HG02852 (cell line): ENCODE measurements around the gene AUP1.
A peak's percentile ranks its signal among the peaks of the same experiment; 100 is the strongest.

Experiments
- ATAC-seq: cut with Tn5 transposase; IDR thresholded peaks from one replicate; pipeline ENCODE4 v1.9.1; 2021; ENCODE audit warnings: mild to moderate bottlenecking, moderate library complexity; ENCODE audit not compliant: unreplicated experiment

Gene AUP1

DNA sequence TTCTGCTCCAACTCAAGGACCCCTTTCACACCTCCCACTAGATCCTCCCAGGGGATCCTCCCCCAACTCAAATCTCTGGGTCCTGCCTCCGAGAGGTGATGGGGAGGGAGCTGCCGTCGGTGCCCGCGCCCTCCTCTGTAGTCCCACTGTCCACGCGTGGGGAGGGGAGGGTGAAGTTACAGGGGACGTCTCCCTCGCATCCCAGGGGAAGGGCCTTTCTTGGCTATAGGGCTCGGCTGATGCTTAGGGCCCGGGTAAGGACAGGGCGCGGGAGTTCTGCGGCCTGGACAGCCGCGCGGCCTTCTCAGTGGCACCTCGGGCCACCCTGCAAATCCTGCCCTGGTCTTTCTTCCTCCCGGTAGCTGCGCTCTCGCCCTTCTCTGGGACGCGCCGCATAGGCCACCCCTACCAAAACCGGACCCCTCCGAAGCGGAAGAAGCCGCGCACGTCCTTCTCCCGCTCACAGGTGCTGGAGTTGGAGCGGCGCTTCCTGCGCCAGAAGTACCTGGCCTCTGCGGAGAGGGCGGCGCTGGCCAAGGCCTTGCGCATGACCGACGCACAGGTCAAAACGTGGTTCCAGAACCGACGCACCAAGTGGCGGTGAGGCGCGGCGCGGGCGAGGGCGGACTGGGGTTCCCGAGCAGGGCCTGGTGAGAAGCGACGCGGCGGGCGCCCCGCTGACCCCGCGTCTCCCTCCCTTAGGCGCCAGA is 14.1 kb downstream of the AUP1 start:
- ATAC-seq, result no peak

DNA sequence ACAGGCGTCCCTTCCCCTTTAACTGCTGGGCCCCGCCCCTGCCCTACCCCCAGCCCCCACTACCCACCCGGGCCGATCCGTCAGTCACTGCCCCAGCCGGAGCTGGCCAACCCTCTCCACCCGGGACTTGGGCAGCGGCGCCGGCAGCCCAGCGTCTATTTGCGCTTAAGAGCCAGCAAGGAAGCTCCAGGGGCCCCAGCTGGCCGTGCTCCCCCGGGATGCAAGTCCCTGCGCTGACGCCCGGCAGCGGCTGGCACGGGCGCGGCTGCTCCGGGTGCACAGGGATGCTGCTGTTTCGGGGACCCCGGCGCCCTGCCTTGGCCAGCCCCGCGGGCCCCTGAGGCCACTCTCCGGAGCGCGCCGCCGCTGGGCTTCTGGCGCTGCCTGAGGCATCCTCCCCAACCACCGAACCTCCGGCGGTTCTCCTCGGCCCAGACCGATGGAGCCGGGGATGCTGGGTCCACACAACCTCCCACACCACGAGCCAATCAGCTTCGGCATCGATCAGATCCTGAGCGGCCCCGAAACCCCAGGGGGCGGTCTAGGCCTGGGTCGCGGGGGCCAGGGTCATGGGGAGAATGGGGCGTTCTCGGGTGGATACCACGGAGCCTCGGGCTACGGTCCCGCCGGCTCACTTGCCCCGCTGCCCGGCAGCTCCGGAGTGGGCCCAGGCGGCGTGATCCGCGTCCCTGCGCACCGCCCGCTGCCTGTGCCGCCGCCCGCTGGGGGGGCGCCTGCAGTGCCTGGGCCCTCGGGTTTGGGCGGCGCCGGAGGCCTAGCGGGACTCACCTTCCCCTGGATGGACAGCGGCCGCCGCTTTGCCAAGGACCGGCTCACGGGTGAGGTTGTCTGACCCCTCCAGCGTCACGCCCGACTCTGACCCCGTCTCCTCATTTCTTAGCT is 14.9 kb downstream of the AUP1 start, which contains the start of gene TLX2:
TSS of gene TLX2 (plus strand) at position 83 of the 903 bp plus-strand sequence. CDS start at position 440, 357 bp downstream.
- no peak for ATAC-seq

DNA sequence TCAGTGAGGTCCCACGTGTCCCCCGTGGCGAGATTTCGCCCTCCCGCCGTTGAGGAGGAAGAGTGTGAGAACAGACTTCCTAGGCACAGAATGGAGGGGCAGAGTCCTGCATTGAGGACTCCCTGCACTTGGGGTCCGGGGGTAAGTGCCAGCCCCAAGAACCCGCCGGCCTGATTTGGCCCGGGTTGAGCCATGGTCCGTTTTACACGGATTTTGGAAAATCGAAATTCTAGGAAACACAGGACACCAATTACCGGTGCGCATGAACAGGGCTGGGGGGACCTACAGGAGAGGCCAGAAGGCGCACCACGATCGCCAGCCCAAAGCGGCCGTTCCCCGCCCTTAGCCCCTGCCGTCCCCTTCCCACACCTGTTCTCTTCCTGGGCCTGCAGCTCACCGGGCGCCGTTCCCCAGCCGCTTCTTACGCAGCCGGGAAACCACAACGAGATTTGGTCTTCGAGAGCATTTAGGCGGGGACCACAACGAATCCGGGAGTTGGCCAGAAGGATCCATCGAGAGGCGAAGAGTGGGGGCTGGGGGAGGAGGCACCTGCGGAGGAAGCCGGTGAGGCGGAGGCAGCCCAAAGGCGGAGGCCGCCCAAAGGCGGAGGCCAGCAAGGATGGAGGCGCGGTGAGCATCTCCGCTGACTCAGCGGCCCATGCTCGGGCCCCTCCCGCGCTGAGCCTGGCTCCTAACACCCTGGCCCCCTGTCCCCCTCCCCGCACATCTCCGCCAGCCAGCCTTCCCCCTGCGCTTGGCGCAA is 15.7 kb downstream of the AUP1 start:
- no peak for ATAC-seq

DNA sequence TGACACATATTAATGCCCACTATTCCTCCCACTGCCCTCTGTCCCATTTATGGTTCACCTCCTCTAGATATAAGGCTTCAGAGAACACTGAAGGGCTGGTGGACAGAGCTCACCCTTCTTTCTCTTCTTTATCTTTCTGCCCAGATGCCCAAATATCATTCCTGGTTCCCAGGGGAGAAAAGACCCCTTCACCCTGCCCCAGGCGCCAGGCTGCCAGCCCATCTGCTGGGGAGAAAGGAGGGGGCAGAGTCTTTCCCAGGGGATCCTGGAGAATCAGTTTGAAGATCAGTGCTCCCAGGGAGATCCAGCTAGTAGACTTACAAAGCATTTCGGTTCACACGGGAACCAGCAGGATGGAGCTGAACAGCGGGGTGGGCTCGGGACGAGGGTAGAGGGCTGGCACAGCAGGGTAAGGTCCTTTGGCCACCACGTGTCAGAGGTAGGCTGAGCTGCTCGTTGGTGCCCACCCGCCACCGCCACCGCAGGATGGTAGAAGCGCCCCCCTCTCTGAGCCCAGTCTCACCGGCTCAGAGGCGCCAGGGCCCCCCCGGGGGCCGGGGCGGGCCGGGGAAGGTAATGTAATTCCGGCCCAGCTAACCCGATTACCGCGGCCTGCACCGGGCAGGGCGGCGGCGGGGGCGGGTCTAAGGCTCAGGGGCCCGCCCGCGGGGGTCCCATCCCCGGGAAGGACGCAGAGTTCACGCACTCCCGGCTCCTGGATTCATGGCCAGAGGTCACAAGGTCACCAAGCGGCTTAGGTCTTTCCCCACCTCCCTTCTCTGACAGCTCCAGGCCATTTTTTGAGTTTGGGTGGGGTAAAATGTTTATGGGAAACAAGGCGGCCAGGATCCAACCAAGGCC is 16.5 kb downstream of the AUP1 start:
- ATAC-seq, result no peak

DNA sequence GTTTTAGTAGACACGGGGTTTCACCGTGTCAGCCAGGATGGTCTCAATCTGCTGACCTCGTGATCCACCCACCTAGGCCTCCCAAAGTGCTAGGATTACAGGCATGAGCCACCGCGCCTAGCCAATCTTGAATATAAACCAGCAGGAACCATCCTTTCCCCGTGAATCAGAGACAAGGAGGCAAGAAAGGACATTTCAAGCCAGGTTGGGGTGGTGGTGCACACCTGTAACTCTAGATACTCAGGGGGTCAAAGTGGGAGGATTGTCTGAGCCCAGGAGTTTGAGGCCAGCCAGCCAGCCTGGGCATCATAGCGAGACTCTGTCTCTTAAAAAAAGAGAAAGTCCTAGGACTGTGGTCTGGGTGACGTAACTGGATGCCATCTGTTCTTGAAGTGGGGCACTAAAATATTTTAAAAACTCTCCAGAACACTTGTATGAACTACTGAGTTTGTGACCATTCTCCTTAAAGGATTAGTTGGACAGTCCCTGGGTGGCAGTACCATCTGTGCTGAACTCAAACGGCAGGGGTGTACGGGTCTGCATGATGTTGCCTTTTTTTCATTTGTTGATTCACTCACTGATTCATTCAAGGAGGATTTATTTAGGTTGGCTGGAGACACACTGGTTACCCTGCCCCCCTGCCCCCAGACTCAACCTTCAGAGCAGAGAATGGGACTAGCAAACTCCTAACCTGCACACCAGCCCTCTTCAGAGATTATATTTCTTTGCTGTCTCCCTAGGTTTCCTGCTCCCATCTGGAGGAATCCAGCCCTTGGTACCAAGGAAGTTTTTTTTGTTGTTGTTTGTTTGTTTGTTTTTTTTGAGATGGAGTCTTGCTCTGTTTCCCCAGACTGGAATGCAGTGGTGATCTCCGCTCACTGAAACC is 18.2 kb downstream of the AUP1 start:
- no peak for ATAC-seq

DNA sequence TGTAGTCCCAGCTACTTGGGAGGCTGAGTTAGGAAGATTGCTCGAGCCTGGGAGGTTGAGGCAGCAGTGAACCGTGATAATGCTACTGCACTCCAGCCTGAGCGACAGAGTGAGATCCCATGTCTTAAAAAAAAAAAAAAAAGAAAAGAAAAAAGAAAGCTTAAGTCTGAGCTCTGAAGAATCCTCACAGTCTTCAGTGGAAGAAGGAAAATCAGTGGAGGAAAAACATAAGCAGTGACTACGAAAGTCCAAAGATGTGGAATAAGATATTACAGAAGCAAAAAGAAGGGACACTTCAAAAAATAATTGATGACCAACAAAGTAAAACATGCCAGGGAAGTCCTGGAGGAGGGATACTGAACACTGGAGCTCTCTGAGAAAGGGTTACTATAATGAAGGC is 19.2 kb downstream of the AUP1 start:
- no peak for ATAC-seq

DNA sequence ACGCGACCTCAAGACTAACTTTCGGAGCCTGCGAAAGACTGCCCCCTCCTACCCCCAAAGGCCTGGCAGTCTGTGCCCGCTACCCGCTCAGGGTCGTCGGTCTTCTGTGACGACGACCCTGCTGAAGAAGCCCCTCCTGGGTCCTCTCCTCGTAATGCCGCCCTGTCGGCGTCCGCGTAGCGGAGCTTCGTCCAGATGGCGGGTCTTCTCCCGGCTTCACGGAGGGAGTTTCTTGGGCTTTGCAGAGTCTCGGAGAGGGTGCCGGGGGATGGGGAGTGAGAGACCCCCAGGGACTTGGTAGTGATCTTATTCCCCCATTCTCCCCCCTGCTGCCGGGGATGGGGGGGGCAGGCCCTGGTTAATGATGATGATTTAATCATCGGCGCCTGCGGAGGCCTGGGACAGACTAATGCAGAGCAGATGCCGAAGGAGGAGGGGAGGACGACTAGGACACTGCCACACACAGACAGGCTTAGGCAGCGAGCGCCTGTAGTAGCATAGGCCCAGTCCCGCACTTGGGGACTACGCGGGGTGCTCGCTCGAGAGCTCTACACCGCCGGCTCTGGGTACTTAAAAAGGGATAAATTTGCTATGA is 21.5 kb downstream of the AUP1 start:
- peak; percentile 5 for ATAC-seq

DNA sequence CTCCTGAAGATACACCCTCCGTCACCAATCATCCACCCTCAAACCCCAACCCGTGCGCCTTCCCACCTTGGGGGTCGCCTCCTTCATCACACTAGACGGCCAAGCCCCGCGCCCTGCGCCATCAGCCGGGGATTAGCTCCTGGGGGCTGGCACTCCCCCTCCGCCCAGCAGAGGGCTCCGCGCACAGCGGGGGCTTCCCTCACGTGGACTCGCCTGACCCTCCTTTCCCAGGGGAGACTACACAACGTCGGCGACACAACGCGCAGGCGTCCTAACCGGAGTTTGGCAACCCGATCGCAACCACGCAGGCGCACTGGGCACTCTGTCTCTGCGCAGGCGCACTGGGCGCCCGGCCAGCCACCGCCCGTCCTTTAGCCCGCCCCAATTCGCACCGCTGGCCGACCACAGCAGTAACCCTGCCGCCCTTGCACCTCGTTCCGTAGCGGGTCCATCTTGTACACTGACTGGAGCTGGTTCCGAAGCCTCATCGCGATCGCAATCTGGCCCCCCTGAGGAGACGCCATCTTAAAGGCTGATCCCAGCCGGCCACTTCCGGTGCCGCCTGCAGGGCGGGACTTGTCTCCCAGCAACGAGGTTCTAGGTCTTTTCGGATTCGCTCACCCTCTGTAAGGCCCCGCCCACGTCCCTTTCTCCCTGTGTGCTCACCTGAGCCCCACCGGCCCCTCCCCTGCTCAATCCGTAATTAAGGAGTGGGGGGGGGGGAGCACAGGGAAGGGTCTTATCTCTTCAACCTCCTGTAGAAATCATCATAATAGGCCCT is 22.2 kb downstream of the AUP1 start, which contains the start of gene PCGF1:
TSS of gene PCGF1 (minus strand) at position 551 of the 781 bp plus-strand sequence. CDS start at position 524, 27 bp downstream.
- ATAC-seq, result peak; percentile 88

DNA sequence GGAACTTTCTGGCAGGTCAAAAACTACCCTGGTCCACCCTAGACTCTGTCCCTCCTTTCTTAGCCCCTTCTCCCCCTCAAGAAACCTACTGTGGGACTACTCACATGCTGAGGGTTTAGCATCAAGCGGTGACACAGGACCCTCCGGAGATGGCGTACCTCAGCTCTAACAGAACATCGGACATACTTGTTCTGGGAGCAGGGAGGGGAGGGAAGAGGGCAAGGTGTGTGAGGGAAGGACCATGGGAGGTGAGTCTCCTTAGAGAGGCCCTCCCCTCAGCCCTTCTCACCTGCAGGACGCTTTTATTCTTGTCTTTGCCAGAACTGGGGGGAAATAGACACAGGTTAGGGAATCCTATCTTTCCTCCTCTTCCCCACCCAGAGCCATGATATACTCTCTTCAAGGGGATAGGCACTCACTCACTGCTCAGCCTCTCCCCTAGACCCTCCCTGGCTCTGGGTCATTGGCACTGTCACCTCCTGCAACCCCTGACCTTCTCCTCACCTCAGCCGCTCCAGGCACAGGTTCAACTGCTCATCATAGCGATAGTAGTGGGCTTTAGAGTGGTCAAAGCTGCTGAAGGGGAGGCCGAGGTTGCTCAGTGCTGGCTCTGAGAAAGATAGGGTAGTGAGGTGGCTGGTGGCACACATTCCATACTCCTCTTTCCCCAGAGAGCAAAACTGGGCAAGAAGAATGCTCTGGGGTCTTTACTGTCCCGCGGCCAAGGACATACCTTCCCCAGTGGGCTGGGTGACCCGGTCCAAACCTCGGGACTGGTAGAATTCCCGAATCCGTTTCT is 23.9 kb downstream of the AUP1 start:
- no peak for ATAC-seq

DNA sequence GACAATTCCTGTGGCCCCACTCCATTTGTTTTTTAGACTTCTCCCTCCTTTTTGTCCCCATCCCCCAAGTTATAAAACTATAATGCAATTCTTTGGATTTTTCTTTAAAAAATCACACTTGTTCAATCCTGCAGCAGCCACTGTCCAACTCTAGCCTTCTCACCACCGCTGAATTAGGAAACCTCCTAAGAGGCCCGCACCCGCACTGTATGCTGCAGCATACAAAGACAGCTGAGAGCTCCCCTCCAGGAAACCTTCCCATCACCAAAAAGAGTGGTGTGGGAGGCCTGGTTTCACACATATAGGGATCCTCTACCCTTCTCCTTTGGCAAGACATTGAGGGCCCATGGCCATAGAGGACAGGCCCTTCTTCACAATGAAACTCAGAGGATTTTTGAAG is 24.9 kb downstream of the AUP1 start:
- no peak for ATAC-seq

DNA sequence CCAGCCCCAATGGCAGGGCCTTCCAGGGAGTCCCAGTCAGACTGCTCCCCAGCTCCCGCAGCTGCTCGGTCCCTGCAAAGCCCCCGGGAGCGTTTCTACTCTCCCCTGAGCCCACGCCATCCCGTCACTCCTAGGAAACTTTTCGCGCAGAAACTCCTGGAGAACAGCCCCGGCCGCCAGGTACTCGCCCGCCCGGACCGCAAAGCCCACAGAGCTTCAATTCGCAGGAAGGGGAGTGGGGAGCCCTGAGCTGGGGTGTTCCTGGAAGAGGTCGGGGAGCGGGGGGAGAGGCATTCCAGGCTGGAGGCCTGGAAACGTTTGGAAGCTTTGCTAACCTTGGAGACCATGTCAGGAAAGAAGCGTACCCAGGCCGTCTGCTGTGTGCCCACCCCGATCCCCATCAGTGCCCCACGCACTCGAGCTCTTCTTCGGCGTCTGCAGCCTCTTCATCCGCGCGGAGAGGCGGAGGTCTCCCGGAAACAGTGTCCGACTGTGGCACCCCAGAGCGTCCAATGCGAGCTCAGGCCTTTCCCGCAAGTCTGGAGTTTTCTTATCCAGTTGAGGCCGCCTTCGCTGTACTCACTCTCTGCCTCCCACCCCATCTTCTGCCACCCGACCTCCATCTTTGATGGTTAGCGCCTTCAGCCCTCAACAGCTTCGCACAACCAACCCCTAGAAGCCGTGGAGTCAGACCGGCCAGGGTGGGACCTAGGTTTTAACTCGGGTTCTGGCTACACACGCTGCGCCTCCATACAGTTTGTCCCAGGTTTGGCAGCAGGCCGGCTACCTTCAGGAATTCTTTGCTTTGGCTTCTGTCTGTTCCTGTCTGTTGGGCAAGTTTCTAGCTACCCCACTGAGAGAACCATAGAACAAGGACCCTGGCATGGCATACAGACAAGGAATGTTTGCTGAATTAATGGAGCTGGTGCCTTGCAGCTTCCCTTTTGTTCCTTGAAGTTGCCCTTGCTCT is 25.7 kb downstream of the AUP1 start:
- no peak for ATAC-seq

DNA sequence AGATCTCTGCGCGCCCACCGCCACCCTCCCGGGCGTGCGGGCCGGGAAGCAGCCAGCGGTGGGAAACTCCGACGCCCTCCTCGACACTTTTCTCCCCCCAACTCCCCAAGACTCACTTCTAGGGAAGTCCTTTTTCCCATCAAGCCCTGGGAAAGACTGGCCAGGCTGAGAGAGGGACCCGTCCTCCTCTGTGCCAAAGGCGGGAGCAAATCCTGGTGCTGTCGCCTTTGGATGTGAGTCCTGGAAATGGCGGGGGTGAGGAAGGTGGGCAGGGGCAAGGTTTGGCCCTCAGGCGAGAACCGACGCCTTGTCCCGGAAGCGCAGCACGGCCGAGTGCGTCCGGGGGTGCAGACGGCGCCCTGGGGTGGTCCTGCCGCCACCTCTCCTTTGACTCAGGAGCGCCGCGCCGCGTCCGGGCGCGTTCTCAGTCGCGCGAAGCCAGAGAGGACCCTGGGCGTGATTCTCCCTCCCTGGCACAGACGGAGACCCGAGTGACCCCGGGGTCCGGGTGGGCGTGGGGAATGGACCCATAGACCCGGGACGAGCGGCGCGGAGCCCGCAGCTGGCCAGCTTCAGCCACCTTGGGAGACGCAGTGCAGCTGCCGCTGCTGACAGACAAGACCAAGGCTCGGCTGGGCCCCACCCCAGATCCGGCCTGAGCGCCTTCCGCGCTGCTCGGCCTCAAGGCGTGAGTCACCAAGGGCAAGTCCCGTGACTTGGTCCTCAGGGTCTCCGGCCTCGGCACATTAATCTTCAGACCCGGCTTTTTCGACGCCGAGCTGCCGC is 26.6 kb downstream of the AUP1 start:
- ATAC-seq, result peak; percentile 32

DNA sequence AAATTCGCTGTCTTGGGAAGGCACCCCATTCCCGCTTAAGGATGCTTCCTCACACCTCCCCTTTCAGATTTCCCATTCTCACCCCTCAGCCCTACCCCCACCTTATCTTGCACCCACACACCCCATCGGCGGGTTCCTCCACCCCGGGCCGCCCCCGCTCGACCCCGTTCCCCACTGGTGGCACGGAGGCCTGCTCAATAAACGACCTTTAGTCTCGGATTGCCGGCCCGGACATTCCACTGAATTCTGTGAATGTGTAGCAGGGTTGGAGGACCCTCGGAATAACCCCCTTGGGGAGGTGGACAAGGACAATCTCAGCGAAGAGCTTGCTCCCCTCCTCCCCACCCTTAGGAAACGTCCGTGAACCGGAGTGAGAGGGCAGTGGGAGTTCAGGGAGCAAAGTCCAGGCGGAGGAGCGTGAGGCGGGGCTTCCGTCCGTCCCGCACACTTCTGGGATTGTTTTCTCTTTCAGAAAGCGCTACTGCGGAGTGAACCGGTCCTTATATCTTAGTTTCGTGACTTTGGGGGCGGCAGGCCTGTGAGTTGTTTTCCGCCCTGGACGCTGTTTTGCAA is 27.3 kb downstream of the AUP1 start:
- ATAC-seq, result no peak

DNA sequence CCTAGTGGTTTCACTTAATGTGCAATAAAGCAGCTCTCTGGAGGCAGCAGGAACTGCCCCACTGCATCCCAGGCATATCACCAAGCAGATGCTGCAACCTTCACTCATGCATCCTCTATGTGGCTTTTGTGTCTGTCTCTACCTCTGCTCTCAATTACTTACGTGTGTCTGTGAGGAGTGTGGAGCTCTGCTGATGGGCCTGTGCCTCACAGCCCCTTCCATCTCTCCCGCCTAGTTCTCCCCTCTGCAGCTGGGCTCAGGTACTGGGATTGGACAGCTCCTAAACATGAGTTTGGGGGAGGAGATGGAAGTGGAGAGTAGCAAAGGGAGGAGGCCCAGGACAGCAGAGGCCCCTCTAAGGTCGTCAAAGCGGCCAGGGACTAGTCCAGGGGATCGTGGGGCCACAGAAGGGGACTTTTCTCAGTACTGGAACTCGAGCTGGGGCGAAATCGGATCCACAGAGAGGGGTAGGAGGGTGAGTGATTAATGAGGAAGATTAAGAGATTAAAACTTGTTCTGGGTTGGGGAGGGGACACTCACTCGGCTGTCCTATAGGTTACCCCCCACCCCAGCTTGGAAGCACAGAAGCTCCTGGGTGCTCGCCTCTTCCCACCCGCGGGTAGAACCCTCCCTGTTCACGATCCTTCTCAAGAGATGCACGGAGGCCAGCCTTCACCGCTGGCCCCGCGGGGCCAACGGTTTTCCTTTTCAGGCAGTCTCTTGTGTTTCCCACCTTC is 28.0 kb downstream of the AUP1 start:
- ATAC-seq, result no peak
